Measurements from ENCODE around the gene DYNLT5.

GRCh38 chr1:66779475-66780078, 27.3 kb downstream of the DYNLT5 start:
- TF ChIP-seq, protein P1, sequence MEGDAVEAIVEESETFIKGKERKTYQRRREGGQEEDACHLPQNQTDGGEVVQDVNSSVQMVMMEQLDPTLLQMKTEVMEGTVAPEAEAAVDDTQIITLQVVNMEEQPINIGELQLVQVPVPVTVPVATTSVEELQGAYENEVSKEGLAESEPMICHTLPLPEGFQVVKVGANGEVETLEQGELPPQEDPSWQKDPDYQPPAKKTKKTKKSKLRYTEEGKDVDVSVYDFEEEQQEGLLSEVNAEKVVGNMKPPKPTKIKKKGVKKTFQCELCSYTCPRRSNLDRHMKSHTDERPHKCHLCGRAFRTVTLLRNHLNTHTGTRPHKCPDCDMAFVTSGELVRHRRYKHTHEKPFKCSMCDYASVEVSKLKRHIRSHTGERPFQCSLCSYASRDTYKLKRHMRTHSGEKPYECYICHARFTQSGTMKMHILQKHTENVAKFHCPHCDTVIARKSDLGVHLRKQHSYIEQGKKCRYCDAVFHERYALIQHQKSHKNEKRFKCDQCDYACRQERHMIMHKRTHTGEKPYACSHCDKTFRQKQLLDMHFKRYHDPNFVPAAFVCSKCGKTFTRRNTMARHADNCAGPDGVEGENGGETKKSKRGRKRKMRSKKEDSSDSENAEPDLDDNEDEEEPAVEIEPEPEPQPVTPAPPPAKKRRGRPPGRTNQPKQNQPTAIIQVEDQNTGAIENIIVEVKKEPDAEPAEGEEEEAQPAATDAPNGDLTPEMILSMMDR (conservative IDR thresholded peaks at IDR 0.05; ENCODE audit: low read length) = no peak
- TF ChIP-seq EZH2phosphoT487 (IDR thresholded peaks at IDR 0.05; ENCODE audit: borderline replicate concordance) = no peak
